ENCODE results near the gene AMIGO1.

The AMIGO1 gene

DNA sequence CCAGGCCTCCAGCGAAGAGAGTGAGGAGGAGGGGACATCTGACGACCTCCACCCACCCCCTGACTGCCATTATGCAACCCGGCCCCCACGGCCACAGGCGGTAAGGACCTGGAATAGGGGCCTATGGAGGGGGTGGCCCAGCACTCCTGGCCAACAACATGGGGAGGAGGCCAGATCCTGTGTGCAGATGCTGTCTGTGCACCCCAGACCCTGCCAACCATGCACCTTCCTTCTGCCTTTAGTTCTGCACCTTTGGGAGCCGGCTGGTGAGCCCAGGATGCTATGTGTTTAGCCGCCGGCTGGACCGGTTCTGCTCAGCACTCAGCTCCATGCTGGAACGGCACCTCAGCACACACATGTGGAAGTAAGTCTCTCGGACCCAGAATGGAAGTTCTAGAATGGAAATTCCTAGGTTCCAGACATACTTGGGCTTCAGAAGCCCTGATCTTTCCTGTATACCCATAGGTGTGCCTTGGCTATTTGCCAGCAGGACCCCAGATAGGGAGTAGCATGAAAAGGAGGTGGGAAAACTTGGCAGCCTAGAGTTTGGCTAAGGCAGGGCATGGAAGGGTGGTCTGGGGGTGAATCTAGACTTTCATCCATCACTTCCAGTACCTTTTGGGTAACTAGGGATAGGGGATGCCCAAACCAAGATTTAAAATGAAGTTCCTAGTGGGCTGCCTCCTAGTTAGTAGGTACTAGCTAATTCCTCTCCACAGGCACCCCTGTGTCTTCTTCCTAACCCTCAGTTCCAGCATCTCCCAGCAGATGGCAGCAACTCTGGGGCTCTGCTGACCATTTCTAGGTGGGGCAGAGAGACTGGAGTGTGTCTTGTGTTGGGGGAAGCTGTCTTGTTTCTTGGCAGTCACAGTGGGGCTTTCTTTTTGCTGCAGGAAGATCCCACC lies 19.2 kb downstream of the AMIGO1 start:
- TF ChIP-seq, protein P1, sequence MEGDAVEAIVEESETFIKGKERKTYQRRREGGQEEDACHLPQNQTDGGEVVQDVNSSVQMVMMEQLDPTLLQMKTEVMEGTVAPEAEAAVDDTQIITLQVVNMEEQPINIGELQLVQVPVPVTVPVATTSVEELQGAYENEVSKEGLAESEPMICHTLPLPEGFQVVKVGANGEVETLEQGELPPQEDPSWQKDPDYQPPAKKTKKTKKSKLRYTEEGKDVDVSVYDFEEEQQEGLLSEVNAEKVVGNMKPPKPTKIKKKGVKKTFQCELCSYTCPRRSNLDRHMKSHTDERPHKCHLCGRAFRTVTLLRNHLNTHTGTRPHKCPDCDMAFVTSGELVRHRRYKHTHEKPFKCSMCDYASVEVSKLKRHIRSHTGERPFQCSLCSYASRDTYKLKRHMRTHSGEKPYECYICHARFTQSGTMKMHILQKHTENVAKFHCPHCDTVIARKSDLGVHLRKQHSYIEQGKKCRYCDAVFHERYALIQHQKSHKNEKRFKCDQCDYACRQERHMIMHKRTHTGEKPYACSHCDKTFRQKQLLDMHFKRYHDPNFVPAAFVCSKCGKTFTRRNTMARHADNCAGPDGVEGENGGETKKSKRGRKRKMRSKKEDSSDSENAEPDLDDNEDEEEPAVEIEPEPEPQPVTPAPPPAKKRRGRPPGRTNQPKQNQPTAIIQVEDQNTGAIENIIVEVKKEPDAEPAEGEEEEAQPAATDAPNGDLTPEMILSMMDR (IDR thresholded peaks at IDR 0.05; ENCODE audit: low read depth, low read length, poor library complexity, severe bottlenecking) = peak; percentile 77
- TF ChIP-seq EZH2phosphoT487 (IDR thresholded peaks at IDR 0.05; ENCODE audit: borderline replicate concordance, low read length) = no peak
- no peak overlapping the region for H3K4me3 ChIP-seq (ENCODE audit: low read length)

DNA sequence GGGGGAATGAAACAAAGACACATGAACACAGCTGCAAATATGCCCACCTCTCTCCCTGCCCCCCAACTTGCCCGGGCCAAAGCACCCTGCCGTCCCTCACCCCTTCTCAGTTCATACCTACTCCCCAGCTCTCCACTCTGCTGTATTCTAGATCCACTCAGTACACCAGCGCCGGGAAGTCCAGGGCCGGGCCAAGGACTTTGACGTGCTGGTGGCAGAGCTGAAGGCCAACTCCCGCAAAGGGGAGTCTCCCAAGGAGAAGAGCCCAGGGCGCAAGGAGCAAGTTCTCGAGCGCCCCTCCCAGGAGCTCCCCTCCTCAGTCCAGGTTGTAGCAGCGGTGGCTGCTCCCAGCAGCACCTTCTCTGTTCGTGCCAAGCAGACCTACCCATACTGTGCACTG lies 20.8 kb downstream of the AMIGO1 start:
- Histone ChIP-seq H3K27me3 (ENCODE audit: control insufficient read depth, low read length) (no peaks in the 10 kb centered on the region), H3K9me3 (ENCODE audit: control insufficient read depth, insufficient read depth, low read length) (no peaks in the 10 kb centered on the region), H3F3A (ENCODE audit: control insufficient read depth, insufficient read depth) (no peaks in the 10 kb centered on the region; the same call in 1 of the 2 replicates), H3K36me3 (ENCODE audit: control insufficient read depth, low read length) (peaks cover 21% of the 10 kb centered on the region), H3K27ac (ENCODE audit: low read depth, low read length) (no peak overlapping the region), H3K79me2 (ENCODE audit: control insufficient read depth, low read length) (peaks cover 14% of the 10 kb centered on the region), H4K20me1 (ENCODE audit: control insufficient read depth, insufficient read depth, low read depth, low read length) (no peaks in the 10 kb centered on the region), H3K4me1 (ENCODE audit: control insufficient read depth, low read length) (peaks cover 20% of the 10 kb centered on the region), H3K9me2 (replicated peaks; ENCODE audit: control insufficient read depth, low read length) (no peaks in the 10 kb centered on the region), H3K4me2 (ENCODE audit: low read length) (no peak overlapping the region), H3K4me3 (ENCODE audit: low read length) (no peak overlapping the region)
- TF ChIP-seq, protein P1 (IDR thresholded peaks at IDR 0.05; ENCODE audit: low read depth, low read length, poor library complexity, severe bottlenecking) = no peak
- no peak for TF ChIP-seq EZH2phosphoT487 (IDR thresholded peaks at IDR 0.05; ENCODE audit: borderline replicate concordance, low read length)

More for the DNA sequence above, 19.2 kb downstream of the AMIGO1 start:
- H4K20me1 ChIP-seq (ENCODE audit: control insufficient read depth, insufficient read depth, low read depth, low read length) = no peaks in the 10 kb centered on the region
- no peak overlapping the region for H3K4me2 ChIP-seq (ENCODE audit: low read length)
- peaks cover 15% of the 10 kb centered on the region for H3K79me2 ChIP-seq (ENCODE audit: control insufficient read depth, low read length)
- peaks cover 24% of the 10 kb centered on the region for H3K36me3 ChIP-seq (ENCODE audit: control insufficient read depth, low read length)
- H3K9me2 ChIP-seq (replicated peaks; ENCODE audit: control insufficient read depth, low read length) = no peaks in the 10 kb centered on the region
- H3K9me3 ChIP-seq (ENCODE audit: control insufficient read depth, insufficient read depth, low read length) = no peaks in the 10 kb centered on the region
- H3K27ac ChIP-seq (ENCODE audit: low read depth, low read length) = no peak overlapping the region
- no peaks in the 10 kb centered on the region; the same call in 1 of the 2 replicates for H3F3A ChIP-seq (ENCODE audit: control insufficient read depth, insufficient read depth)
- H3K4me1 ChIP-seq (ENCODE audit: control insufficient read depth, low read length) = peaks cover 18% of the 10 kb centered on the region
- H3K27me3 ChIP-seq (ENCODE audit: control insufficient read depth, low read length) = no peaks in the 10 kb centered on the region

DNA sequence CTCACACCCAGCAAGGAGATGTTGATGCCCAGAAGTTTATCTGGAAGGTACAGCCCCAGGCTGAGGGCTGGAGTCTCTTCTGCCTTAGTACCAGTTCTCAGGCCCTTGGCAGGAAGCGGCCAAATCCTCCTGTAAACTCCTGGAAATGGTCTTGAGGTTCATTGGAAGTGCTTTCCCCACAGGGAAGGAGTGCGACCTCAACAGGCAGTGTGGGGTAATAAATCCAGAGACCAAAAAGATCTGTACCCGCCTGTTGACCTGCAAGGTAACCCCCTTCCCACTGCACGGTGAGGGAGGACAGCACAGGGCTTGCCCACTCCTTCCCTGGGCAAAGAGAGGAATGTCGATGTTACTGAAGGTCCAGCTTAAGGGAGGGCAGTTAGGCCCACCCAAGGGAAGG lies 21.3 kb downstream of the AMIGO1 start:
- TF ChIP-seq, protein P1 (IDR thresholded peaks at IDR 0.05; ENCODE audit: low read depth, low read length, poor library complexity, severe bottlenecking) = peak; percentile 36
- TF ChIP-seq EZH2phosphoT487 (IDR thresholded peaks at IDR 0.05; ENCODE audit: borderline replicate concordance, low read length) = no peak
- Histone ChIP-seq H3K4me3 (ENCODE audit: low read length) (no peak overlapping the region), H3K9me2 (replicated peaks; ENCODE audit: control insufficient read depth, low read length) (no peaks in the 10 kb centered on the region), H3F3A (ENCODE audit: control insufficient read depth, insufficient read depth) (no peaks in the 10 kb centered on the region), H3K4me2 (ENCODE audit: low read length) (no peak overlapping the region), H3K27me3 (ENCODE audit: control insufficient read depth, low read length) (no peaks in the 10 kb centered on the region), H3K79me2 (ENCODE audit: control insufficient read depth, low read length) (peaks cover 14% of the 10 kb centered on the region), H3K9me3 (ENCODE audit: control insufficient read depth, insufficient read depth, low read length) (no peaks in the 10 kb centered on the region), H4K20me1 (ENCODE audit: control insufficient read depth, insufficient read depth, low read depth, low read length) (no peaks in the 10 kb centered on the region), H3K27ac (ENCODE audit: low read depth, low read length) (no peak overlapping the region), H3K36me3 (ENCODE audit: control insufficient read depth, low read length) (peaks cover 21% of the 10 kb centered on the region), H3K4me1 (ENCODE audit: control insufficient read depth, low read length) (peaks cover 18% of the 10 kb centered on the region)

All from DOHH2 (cell line).